HCT116 (cell line): ENCODE data around the gene DNAH5. TPM values are rescaled to one million over a fixed set of nuclear protein-coding genes. Genes with fewer than 3 reads are reported as not detected.

Experiments used
- ATAC-seq: fragments of 200-7000 bp; cut with Tn5 transposase; 2 replicates; pipeline ENCODE4 v1.9.1; 2020; ENCODE audit warnings: mild to moderate bottlenecking, moderate library complexity
- BruUV-seq: library from RNA; stranded (reverse); fragments of 400-500 nt; replicated peaks from 2 replicates; lab custom pipeline; 2021; lab: Mats Ljungman, UMichigan
- CTCF ChIA-PET: fragments of 300-600 bp; sonication (Branson Sonifier 250); formaldehyde crosslinking; loops from one replicate; lab custom pipeline; 2021; ENCODE audit warnings: antibody characterized with exemption; lab: Charles Lee
- POLR2A ChIA-PET: fragments of 300-600, 350-600 bp; sonication (Branson Sonifier 250); formaldehyde crosslinking; loops from one replicate; lab custom pipeline; 2021; ENCODE audit warnings: antibody characterized with exemption; lab: Charles Lee
- RAD21 ChIA-PET, 2 experiments: fragments of 300-600 bp; sonication (Branson Sonifier 250); formaldehyde crosslinking; loops; one replicate each; lab custom pipeline; 2023; ENCODE audit warnings: low total read pairs in 2 of 2; ENCODE audit not compliant: uncharacterized antibody in 2 of 2, unreplicated experiment in 2 of 2, low non-redundant PET in 1 of 2; lab: Charles Lee
- DNase-seq: peaks from one replicate; pipeline ENCODE4 v3.0.0-alpha.2; 2010; ENCODE audit warnings: low read depth, low spot score
- H2AFZ ChIP-seq: fragments of 200-600 bp; shearing (Covaris generic), sonication (generic); 2 replicates; pipeline ENCODE4 v1.6.1; 2017; ENCODE audit warnings: low read depth, mixed run types, mixed read lengths, antibody characterized with exemption, low read length; ENCODE audit not compliant: poor library complexity, severe bottlenecking
- H3K27ac ChIP-seq: 2 replicates; pipeline ENCODE4 v1.5.1; 2012; ENCODE audit warnings: low read depth, low read length
- H3K27me3 ChIP-seq: fragments of 200-600 bp; sonication (generic); 2 replicates; pipeline ENCODE4 v1.6.1; 2016; ENCODE audit warnings: mixed run types, low read length, mixed read lengths; ENCODE audit not compliant: insufficient read depth
- H3K36me3 ChIP-seq, 2 experiments: fragments of 200-500 bp in 1 of 2; fragments of 200-600 bp in 1 of 2; sonication (Bioruptor generic) in 1 of 2; sonication (generic) in 1 of 2; 2 replicates each; pipeline versions ENCODE4 v1.5.1 to v1.6.1; 2014 to 2016; ENCODE audit warnings: low read length in 2 of 2, inconsistent platforms in 1 of 2, mixed read lengths in 1 of 2, mixed run types in 1 of 2; ENCODE audit not compliant: insufficient read depth in 2 of 2, control insufficient read depth in 1 of 2
- H3K4me1 ChIP-seq, 2 experiments: fragments of 200-600 bp in 1 of 2; sonication (generic) in 1 of 2; 2 replicates each; pipeline versions ENCODE4 v1.5.1 to v1.6.1; 2012 to 2017; ENCODE audit warnings: low read length in 2 of 2, inconsistent platforms in 1 of 2, mild to moderate bottlenecking in 1 of 2, mixed read lengths in 1 of 2, mixed run types in 1 of 2, moderate library complexity in 1 of 2; ENCODE audit not compliant: insufficient read depth in 2 of 2, control insufficient read depth in 1 of 2
- H3K4me2 ChIP-seq: fragments of 200-600 bp; sonication (generic); 2 replicates; pipeline ENCODE4 v1.6.1; 2017; ENCODE audit warnings: mixed run types, low read length, mixed read lengths
- H3K4me3 ChIP-seq, 2 experiments: fragments of 200-600 bp in 1 of 2; sonication (generic) in 1 of 2; replicated peaks in 1 of 2; 2 replicates each; pipeline ENCODE4 v1.5.1; 2011 to 2016; ENCODE audit warnings: low read length in 2 of 2, control low read depth in 1 of 2, low read depth in 1 of 2, mild to moderate bottlenecking in 1 of 2, mixed read lengths in 1 of 2, mixed run types in 1 of 2
- H3K79me2 ChIP-seq: fragments of 200-600 bp; sonication (generic); 2 replicates; pipeline ENCODE4 v1.6.1; 2017; ENCODE audit warnings: mild to moderate bottlenecking, mixed run types, low read length, moderate library complexity, mixed read lengths; ENCODE audit not compliant: insufficient read depth
- H3K9ac ChIP-seq: fragments of 200-600 bp; sonication (generic); 2 replicates; pipeline ENCODE4 v1.6.1; 2016; ENCODE audit warnings: low read length, mixed read lengths
- H3K9me2 ChIP-seq: fragments of 200-600 bp; sonication (generic), shearing (Covaris generic); 2 replicates; pipeline ENCODE4 v1.6.1; 2017; ENCODE audit warnings: mixed run types, mild to moderate bottlenecking, moderate library complexity; ENCODE audit not compliant: insufficient read depth
- H3K9me3 ChIP-seq, 2 experiments: fragments of 200-500 bp in 1 of 2; fragments of 200-600 bp in 1 of 2; sonication (Bioruptor generic) in 1 of 2; sonication (generic) in 1 of 2; 2 replicates each; pipeline ENCODE4 v1.6.1; 2014 to 2017; ENCODE audit warnings: low read length in 2 of 2, mixed read lengths in 2 of 2, inconsistent platforms in 1 of 2, low read depth in 1 of 2, mild to moderate bottlenecking in 1 of 2, mixed run types in 1 of 2, moderate library complexity in 1 of 2; ENCODE audit not compliant: control insufficient read depth in 1 of 2, insufficient read depth in 1 of 2
- H4K20me1 ChIP-seq: fragments of 200-600 bp; sonication (generic), shearing (Covaris generic); 2 replicates; pipeline ENCODE4 v1.6.1; 2017; ENCODE audit warnings: mixed run types, mild to moderate bottlenecking, moderate library complexity; ENCODE audit not compliant: insufficient read depth
- ATF3 ChIP-seq: IDR thresholded peaks from 2 replicates; pipeline ENCODE4 v1.6.1; 2012
- CBX3 ChIP-seq: IDR thresholded peaks from 2 replicates; pipeline ENCODE4 v1.6.1; 2012; ENCODE audit warnings: low read depth
- EGR1 ChIP-seq: IDR thresholded peaks from 2 replicates; pipeline ENCODE4 v1.6.1; 2012; ENCODE audit warnings: low read depth
- FOSL1 ChIP-seq: IDR thresholded peaks from 2 replicates; pipeline ENCODE4 v1.6.1; 2012; ENCODE audit warnings: low read depth
- JUND ChIP-seq: IDR thresholded peaks from 2 replicates; pipeline ENCODE4 v1.6.1; 2012
- MAX ChIP-seq: IDR thresholded peaks from 2 replicates; pipeline ENCODE4 v1.6.1; 2012
- POLR2A ChIP-seq: IDR thresholded peaks from 2 replicates; pipeline ENCODE4 v1.7.0; 2011; ENCODE audit warnings: borderline replicate concordance; ENCODE audit not compliant: insufficient read depth, insufficient read length; ENCODE audit errors: extremely low read depth
- POLR2AphosphoS5 ChIP-seq: IDR thresholded peaks from 2 replicates; pipeline ENCODE4 v1.6.1; 2011; ENCODE audit warnings: mild to moderate bottlenecking, low read depth, low read length, moderate library complexity
- RAD21 ChIP-seq: IDR thresholded peaks from 2 replicates; pipeline ENCODE4 v1.6.1; 2012; ENCODE audit warnings: low read depth, mild to moderate bottlenecking
- REST ChIP-seq: IDR thresholded peaks from 2 replicates; pipeline ENCODE4 v1.6.1; 2012; ENCODE audit warnings: low read depth
- YY1 ChIP-seq: IDR thresholded peaks from 2 replicates; pipeline ENCODE4 v1.6.1; 2011; ENCODE audit warnings: low read length, low read depth, moderate library complexity, mild to moderate bottlenecking; ENCODE audit not compliant: insufficient replicate concordance; ENCODE audit errors: extremely low read depth
- ZFX ChIP-seq: fragments of 450-650 bp; IDR thresholded peaks from 2 replicates; pipeline ENCODE4 v1.6.1; 2017
- ZNF274 ChIP-seq: fragments of 200-500 bp; sonication (Bioruptor generic); IDR thresholded peaks from 2 replicates; pipeline ENCODE4 v1.6.1; 2014; ENCODE audit warnings: mild to moderate bottlenecking, low read depth, low read length, inconsistent platforms
- intact Hi-C: fragments of 100-400 bp; cut with micrococcal nuclease; formaldehyde crosslinking; loops from 2 replicates; pipeline ENCODE4 v1.10.0; 2022
- total RNA-seq: library from RNA; stranded (reverse); gene quantifications from one replicate; pipeline ENCODE4 v1.2.1, GENCODE V29; 2021; ENCODE audit not compliant: unreplicated experiment

DNAH5 gene
- total RNA-seq, 1 experiment from 2014 or later: 0.37 TPM

- H3K79me2 ChIP-seq: no peaks in the 10 kb centered on the region
- no TSS peak for BruUV-seq
- no peaks in the 10 kb centered on the region for H3K9me2 ChIP-seq
- peaks cover 0 to 3% of the 10 kb centered on the region in 2 experiments; a peak in 2 of 4 replicates for H3K9me3 ChIP-seq
- ChIA-PET CTCF (no interaction called here), POLR2A (no interaction called here), RAD21 (no interaction called here)
- no peak overlapping the region for H3K27ac ChIP-seq
- H2AFZ ChIP-seq: no peak overlapping the region
- no peaks in the 10 kb centered on the region for H3K27me3 ChIP-seq
- no peaks in the 10 kb centered on the region for H3K36me3 ChIP-seq
- DNase-seq (no peak), ATAC-seq (no peak)
- H4K20me1 ChIP-seq: no peaks in the 10 kb centered on the region
- H3K4me1 ChIP-seq: no peaks in the 10 kb centered on the region
- intact Hi-C loops: no loop called here
- H3K4me3 ChIP-seq: no peak overlapping the region
- H3K9ac ChIP-seq: no peak overlapping the region
- no peak overlapping the region for H3K4me2 ChIP-seq
- TF ChIP-seq CBX3 (no peak), ZNF274 (no peak), ATF3 (no peak), EGR1 (no peak), POLR2AphosphoS5 (no peak), ZFX (no peak), FOSL1 (no peak), REST (no peak), YY1 (no peak), JUND (no peak), RAD21 (no peak), MAX (no peak), POLR2A (no peak)
These were observed 205.0 kb downstream of the DNAH5 start for GRCh38 chr5:13739479-13739878.
